Stimulated activated CD4-positive, alpha-beta T cell treated with anti-CD3 and anti-CD28 coated beads, Interleukin-2, amount 100 ng/mL, for 24 hours (primary cell): ENCODE results near the gene SRRD.

Source experiments
- DNase-seq, 2 donors: peaks; one replicate each; pipeline ENCODE4 v3.0.0-alpha.2; 2020

Gene SRRD

DNA sequence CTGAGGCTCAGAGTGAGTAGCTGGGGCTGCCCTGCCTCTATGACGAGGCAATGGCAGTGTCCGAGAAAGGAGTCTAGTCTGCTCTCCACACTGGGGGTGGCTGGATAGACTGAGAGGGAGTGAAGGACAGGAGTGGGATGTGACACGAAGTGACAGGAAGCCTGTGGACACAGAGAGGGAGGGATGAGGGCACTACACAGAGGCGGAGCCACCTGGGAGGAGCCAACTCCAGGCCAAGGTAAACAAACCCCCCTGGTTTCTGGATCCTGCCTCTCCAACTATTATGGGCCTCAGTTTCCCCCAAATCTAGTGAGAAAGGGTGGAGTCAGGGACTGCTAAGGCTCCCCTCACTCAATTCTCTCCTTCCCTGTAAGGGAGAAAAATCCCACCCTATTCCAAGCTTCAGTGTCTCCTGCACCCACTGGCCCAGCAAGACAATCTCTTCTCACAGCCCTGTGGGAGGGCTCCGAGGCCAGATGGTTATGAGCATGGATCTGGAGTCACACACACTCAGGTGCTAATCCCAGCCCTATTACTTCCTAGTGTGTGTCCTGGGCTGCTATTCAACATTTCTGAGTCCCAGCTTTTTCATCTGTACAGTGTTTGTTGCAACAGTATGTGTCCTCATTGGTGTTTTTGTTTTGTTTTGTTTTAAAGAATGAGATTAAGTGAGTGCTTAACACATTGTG, 29.7 kb upstream of the SRRD start:
- DNase-seq, result no peak

DNA sequence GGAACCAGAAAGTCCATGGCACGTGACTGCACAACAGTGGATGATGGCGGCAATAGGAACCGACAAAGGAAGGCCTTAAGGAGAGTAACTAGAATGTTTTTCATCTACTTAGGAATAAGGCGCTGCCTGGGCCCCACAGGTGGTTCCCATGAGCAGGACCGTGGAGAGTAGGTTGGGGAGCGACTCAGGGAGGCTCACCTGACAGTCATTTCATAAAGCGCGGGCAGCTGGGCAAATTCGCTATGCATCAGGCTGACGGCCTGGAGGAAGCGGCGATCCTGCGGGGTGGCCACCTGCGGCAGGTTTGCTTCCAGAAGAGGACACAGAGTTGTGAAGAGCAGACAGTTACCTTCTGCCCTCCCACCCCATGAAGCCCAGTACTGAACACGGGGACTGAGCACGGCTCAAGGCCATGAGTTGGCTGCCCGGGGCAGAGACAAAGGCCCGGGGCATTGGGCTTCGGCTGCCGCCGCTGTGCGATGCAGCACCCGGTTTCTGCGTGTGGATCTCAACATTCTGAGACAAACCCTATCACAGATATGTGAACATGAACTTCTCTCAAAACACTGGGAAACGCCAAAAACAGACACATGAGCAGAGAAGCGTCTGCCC, 25.9 kb upstream of the SRRD start:
- no peak for DNase-seq

DNA sequence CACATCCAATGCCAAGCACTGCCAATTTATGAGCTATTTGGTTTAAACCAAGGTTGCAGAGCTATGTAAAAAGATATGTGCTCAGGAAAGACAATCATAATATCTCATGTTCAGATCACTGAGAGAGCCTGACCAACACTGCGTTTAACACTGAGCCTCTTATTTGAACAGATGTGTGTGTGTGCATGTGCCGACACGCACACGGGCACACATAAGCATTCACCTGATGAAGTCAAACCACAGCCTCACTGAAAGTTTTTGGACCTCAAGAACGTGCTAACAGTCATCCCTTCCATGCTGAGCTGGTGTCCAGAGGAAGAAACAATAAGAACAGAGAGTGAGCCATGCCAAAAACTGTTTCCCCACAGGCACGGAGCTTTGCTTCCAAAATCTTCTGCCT, 23.5 kb upstream of the SRRD start:
- no peak for DNase-seq

DNA sequence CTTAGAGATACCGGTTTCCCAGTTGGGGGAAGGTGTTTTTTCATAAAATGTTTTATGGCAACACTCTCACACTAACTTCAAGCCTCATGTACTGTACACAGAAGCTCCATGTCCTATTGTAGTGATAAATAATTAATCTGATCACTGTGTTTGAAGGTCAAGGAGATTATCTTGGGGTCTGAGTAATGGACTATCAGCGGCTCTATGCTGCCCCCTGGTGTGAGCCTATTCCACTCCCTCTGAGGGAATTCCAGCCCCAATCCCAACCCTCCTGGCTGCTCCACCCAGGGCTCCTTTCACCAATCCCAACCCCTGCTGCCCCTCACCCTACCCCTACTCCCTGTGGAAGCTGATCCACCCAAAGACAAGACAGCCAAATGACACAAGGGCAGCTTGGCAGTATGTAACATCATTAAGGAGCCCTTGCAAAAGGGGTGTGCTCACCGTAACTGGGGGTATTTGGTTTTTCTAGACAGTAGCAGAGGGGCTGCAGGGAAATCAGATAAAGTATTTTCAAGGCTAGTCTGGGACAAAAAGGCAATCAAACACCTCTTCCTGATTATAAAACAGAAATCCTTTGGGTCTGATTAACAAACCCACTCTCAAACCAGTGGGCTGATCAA, 22.4 kb upstream of the SRRD start:
- peak; percentile 56 to 68 for DNase-seq

DNA sequence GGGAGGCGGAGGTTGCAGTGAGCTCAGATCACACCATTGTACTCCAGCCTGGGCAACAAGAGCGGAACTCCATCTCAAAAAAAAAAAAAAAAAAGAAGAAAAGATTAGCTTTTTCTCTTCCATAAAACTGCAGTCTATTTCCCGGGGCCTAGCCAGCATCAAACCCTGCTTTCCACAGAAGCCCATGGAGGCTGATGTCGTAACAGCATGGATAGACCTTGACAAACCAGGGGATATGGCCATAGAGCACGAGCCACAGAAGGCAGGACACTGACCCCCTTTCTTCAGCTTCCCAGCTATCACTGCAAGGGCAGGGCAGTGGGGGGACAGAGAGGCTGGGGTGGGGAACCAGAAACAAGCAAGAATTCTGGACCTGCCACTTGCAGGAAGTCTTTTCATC, 21.6 kb upstream of the SRRD start:
- no peak for DNase-seq

DNA sequence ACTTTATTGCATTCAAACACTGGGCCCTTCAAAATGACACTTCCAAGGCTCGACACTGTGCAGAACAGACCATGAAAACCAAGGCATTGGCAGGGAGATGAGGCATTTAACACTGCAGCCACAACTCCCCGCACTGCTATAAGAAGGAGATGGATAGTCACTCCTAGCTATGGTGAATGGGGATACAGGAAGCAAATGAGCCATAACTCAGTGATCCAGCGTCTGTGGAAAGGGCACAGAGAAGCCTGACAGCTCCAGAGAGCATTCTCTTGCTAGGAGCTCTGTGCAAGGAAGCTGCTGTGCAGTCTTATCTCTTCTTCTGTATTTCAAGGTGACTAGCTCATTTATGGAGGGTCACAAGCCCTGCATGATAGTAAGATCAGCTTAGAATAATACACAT, 21.0 kb upstream of the SRRD start:
- no peak for DNase-seq

DNA sequence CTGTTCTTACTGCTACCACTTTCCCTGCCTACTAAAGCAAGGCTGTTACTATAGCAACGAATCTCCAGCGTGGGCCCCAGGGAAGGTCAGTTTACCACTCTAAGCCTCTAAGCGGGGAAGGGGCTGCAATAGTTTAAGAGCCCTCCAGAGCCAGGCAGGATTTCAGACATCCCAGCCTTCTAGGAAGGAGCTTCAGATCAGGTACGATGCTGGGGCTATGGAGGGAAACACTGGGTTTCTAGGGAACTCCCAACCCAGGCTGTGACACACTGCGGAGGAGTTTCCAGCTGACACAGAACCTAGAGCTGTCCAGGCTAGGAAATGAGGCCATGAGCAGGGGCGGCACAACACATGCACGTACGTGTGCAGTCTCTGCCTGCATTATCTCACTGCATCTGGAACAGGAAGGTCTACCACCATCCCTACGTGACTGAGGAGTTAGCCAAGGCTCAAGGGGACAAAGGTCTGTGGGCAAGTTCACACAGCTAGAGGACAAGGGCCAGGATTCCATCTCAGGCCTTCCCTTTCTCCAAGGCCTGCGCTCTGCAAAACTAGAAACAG, 20.5 kb upstream of the SRRD start:
- DNase-seq, result no peak

DNA sequence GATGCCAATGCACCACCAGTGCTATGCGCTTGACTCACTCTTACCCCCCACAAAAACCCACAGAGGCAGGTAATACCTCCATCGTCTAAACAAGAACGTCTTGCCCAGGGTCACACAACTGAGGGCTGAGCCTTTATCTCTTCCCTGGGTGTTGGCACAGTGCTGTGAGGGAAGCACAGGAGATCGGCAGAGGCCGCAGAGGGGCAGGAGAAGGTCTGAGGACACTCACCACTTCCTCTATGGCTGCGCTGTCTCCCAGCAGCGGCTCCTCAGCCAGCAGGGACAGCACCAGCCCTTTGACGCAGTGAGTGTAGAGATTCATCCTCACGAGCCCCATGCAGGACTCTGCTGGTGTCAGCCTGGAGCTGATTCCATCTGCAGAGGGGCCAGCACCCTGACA, 20.0 kb upstream of the SRRD start:
- DNase-seq, result no peak

DNA sequence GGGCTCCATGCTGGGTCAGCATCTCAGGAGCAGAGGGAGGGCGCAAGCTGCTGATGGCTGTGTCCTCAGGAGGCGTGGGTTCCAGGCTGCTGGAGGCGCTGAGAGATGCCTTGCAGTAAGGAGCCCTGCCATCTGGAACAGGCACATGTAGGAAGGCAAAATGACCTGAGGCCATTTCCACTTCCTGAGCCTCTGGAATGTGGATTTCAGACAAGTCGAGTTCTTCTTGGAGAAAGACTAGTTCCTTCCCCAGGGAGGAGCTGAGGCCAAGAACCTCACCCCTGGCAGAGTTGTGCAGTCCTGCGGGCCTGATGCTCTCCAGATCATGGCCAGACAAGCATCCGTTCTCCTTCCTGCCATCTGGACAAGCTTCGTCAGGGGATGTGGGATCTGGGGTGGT, 19.4 kb upstream of the SRRD start:
- no peak for DNase-seq

DNA sequence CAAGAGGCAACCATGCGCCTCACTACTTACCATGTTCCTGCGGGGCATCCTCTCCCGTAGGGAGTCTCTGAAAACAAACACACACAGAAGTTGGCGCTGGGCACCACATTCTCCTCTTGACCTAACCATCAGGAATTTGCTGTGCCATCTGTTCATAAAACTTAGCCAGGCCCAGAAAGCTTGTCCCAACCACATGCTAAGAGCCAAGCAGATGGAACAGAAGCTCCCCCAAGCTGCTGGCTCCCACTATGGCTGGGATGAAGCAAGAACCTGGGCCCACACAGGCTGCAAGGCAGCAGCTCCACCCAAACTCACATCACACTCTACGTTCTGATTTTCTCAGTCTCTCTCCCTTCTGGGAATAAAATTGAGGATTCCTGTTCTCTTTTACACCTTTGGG, 17.5 kb upstream of the SRRD start:
- DNase-seq, result no peak

DNA sequence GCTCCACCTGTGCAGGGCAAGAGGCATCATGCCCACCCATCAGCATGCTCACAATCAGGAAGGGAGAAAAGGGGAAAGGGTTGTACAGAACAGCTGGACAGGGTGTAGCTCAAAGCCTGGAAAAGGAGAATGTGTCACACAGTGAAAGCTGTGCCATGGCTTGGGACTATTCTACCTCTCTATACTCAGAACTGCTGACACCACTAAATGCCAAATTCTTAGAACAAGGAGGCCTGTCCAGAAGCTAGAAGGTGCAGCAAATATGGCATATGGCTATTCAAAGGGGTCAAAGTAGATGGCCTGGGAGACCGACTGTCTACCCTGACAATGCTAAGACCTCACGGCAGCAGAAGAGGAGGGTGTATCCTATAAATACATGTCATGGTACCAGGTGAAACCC, 12.9 kb upstream of the SRRD start:
- DNase-seq, result no peak

DNA sequence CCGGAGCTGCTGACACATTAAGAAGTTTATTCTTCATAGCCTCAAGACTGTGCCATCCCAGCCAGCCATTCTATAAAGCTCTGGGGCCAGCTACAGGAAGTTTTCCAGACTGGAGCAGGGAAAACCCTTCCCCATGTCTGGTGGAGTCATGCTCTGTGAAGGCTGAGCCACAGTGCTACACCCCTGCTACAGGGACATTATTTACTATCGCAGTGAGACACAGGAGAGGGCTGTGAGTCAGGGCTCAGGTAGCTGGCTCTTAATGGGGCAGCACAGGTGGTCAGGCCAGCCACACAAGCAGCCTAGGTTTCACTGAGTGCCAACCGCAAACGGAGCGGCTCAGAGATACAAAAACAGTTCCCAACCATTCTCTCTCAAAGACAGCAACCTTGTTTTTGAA, 12.2 kb upstream of the SRRD start:
- DNase-seq, result no peak

DNA sequence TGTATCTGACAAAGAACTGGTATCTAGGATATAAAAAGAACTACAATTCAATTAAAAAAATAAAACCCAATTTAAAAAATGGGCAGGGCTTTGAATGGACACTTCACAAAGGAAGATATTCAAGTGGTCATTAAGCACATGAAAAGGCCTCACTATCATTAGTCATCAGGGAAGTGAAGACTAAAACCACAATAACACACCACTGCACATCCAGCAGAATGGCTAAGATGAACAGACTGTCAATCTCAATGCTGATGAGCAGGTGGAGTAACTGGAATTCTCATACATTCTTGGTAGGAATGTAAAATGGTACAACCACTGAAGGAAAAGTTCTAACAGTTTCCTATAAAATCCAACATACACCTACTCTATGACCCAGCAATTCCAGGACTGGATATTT, 9.0 kb upstream of the SRRD start:
- DNase-seq, result no peak

DNA sequence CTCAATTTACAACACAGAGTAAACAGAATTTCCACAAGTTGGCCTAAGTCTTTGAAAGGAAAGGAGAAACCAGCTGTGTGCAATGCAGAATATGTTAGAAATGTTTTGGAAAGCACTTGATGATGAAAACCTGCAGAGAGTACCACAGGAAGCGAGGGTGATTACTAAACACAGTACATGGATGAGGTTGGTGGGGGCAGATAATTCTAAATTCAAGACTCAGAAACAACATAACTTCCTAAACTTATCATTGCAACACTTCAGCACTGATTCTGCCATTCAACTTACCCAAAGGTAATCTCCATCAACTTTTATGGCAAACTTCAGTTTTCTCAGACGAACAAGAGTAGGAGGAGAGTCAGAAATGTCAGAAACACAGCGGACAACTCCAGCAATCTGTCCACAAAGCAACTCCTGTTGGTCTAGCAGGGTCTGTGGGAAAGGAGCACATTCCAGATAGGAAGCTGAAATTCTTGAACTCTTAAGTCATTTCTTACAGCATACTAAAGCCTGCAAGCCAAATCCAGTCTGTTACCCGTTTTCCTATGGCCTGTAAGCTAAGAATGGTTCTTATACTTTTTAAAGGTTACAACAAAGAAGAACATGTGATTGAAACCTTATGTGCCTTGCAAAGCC, 6.9 kb upstream of the SRRD start:
- no peak for DNase-seq

DNA sequence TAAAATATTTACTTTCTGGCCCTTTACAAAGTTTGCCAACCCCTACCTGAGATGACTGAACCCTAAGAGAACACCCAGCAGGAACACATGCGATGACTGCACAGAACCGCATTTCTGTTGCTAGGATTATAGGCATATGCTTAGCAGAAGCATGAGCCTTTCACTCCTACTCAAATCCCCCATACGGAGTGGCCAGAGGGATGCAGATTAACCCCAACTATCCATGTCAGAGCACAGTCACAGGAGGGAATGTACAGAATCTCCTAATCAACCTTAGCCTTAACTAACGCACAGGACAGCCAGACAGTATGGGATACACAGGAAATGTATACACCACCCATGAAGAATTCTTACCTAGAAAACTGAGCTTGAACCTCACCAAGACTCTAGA, 6.3 kb upstream of the SRRD start:
- DNase-seq, result no peak

DNA sequence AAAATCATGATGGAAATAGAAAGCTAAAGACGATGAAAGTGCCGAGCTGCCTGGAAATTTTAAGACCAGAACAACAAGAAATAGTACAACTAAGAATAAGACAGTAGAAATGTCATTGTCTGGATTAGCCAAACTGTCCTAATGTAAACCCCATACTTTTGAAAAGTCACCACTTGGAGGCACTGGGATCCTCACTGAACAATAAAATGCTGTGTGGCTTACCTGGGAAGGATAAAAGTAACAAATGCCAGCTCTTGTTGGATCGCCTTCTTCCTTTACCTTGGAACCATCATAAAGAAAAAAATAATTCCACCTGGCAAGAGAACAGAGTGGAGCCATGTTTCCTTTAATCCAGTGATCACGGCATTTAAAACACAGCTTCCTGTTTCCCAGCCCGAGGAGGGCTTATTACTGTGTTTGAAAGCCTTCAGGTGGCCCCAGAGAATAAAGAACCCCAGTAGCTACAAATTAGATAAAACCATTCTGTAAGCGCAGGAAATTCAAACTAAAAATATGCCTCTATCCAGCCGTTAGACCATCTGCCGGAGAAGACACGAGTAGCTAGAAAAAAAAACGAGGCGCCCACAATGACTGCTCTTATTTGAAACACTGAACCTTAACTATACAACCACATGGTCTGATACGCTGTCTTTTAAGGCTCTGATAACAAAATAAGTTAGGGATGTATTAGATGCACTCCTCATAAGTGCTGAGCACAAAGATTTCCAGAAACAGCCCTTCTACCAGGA, 4.5 kb upstream of the SRRD start:
- DNase-seq, result no peak

DNA sequence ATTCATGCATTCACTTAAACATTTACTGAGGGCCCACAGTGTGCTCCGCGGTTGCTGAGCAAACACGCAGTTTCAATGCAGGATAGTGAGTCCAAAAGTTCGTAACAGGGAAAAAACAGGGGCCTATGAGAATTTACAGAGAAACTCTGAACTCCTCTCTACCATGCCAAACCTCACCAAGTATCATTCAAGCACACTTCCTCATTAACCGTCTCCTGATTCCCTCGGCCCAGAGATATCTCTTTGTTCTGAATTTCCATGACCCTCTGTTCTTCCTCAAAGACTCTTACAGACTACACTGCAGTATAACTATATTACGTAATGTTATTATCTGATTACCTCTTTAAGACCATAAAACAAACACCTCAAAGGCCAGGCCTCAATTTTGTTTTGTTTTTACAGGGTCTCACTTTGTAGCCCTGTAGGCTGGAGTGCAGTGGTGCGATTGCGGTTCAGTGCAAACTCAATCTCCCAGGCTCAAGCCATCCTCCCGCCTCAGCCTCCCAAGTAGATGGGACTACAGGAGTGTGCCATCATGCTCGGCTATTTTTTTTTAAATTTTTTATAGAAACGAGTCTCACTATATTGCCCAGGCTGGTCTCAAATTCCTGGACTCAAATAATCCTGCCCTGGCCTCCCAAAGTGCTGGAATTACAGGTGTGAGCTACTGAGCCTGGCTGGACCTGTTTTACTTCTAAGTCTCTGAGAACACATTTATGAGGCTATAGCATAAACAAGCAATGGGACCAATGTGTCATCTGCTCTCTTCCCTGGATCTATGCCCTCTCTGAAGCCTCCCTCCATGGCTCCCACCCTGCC, 3.7 kb upstream of the SRRD start:
- DNase-seq, result no peak

DNA sequence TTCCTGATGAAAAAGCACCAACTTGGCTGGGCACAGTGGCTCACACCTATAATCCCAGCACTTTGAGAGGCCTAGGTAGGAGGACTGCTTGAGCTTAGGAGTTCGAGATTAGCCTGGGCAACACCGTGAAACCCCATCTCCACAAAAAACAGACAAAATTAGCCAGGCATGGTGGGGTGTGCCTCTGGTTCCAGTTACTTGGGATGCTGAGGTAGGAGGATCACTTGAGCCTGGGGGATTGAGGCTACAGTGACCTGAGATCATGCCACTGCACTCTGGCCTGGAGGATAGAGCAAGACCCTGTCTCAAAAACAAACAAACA, 3.1 kb upstream of the SRRD start:
- DNase-seq, result no peak

DNA sequence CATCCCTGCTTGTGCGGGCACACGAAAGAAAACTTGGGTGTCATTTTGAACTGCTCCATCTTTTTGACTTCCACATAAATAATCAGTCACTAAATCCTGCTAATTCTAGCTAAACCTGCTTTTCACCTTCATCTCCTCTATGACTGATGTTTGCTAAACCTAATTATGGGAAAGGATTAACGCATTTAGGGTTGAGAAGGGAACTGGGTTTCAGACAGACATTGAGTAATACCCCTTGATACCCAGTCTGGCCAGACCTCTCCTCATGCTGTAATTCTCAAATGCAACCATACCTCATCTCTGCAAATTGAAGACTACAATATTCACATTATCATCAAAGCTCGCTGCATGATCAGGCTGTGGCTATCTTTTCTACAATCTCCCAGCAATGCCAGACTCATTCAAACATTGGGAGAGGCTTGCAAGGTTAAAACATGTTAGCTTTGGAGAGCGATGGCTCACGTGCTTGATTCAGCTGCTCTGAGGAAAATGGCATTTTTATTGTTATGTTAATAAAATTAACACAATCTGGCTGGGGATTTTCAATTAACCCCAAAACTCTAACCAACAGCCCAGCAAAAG, 2.5 kb upstream of the SRRD start:
- no peak for DNase-seq

DNA sequence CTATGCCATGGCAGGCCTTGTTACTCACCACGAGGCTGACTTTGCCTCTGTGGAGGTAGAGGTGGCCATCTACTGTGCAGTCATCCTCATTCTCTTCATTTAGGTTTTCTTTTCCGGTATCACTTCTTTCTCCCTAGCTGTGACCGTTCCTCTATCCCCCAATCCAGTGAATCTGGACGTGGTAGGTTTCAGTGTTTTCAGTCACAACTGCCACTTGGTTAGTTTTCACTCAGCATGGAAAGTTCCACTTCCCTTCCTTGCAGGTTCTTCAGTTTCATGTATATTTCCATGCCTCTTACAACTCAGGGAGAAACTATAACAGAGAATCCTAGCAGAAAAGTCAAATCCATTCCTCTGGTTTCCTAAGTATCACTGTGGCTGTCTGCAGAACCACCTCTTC, 2.0 kb upstream of the SRRD start:
- DNase-seq, result no peak

DNA sequence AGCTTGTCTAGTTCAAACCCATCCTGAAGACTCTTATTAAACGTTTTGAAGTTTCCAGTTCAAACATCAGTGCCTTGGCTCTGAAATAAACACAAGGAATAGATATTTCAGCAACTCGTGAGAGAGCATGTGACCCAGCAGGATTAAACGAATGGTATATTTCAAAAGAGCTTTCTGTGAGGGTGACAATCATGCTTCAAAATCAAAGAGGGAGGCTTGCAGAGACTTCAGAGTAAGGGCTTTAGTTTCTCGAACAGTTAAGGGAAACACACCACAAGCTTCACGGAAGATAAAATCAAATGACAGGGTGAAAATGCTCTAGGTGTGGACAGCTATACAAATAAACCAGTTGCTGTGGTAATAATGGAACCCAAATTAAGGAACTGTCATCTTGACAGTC, 1.5 kb upstream of the SRRD start:
- DNase-seq, result no peak

DNA sequence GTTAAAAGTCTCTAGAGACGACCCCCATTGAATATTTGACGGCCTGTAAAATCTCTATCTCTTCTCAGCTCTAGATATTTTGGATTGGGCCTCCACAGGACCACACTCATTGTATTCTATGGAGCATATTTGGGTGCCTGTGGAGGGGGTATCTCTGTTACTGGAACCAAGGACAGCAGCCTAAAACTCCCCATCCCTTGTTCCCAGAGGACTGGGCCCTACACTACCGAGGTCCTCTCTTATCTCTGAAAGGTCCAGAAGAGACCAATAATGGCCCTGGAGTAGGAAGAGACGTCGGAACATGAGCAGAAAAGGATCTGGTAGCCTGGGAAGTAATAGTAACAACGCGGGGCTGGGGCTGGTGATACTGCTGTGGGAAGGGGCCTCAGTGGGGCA, 636 bp upstream of the SRRD start:
- no peak for DNase-seq
